Mesodermal cell (in vitro differentiated cells): ENCODE results near the gene WDR81.

Experiments used
- H3K27ac ChIP-seq: 2 replicates; pipeline ENCODE4 v1.7.0; 2013; ENCODE audit warnings: mild to moderate bottlenecking, low read depth, low read length, moderate library complexity; ENCODE audit not compliant: severe bottlenecking
- H3K36me3 ChIP-seq: 2 replicates; pipeline ENCODE4 v1.7.1; 2013; ENCODE audit warnings: mild to moderate bottlenecking, low read length, moderate library complexity; ENCODE audit not compliant: control insufficient read depth, insufficient read depth
- H3K4me1 ChIP-seq: one replicate; pipeline ENCODE4 v1.7.1; 2013; ENCODE audit warnings: mild to moderate bottlenecking, low read length; ENCODE audit not compliant: insufficient read depth, control insufficient read depth, poor library complexity, severe bottlenecking
- H3K4me3 ChIP-seq: 2 replicates; pipeline ENCODE4 v1.7.0; 2013; ENCODE audit warnings: low read length, control low read depth, mild to moderate bottlenecking; ENCODE audit not compliant: insufficient read depth, poor library complexity, severe bottlenecking; ENCODE audit errors: extremely low read depth
- H3K9me3 ChIP-seq: 2 replicates; pipeline ENCODE4 v1.7.1; 2013; ENCODE audit warnings: mild to moderate bottlenecking, low read length, moderate library complexity; ENCODE audit not compliant: control insufficient read depth
- WGBS, 2 experiments: methylation state at CpG; one replicate each; pipeline ENCODE4 v1.1.5; 2013; ENCODE audit warnings: missing lambda C conversion rate in 2 of 2; ENCODE audit not compliant: insufficient coverage in 2 of 2; 5-methylcytosine and 5-hydroxymethylcytosine counted together

Gene WDR81

DNA sequence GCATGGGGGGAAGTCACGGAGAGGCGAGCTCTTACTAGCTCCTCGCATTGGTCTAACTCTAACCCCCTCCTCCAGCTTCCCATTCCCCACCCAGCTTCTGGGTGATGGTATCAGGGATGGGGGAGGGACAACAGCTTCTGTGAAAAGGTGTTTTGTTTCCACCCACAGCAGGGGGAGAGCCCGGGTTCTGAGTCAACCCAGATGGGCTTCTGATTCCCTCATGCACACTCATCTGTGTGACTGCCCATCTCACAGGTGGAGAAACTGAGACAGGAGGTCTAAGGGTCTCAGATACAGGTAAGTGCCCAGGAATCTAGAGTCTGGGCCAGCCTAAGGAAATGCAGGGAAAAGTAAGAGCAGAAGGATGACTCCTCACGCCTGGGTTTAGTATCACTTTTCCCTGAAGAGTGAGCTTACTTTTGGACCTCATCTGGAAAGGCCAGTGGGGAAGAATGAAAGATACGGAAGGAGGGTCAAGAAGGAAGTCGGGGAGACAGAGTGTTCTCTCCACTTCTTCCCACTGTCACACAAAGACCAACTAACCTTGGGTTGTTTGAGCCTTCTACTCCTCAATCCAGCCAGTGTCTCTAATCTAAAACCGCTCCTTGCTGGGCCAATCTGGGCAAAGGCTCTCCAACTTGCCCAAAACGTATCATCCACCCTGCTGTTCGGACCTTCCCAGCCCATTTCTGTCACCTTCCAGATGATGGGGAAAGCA is 11.2 kb upstream of the WDR81 start:
- Histone ChIP-seq H3K9me3 (no peaks in the 10 kb centered on the region), H3K4me1 (peaks cover 44% of the 10 kb centered on the region), H3K27ac (peak overlapping the region; percentile 97), H3K4me3 (peak overlapping the region; percentile 99), H3K36me3 (peaks cover 36% of the 10 kb centered on the region)
- 63 to 64% methylated on average over 5 to 6 of the region's 10 CpGs for WGBS, 2 experiments

DNA sequence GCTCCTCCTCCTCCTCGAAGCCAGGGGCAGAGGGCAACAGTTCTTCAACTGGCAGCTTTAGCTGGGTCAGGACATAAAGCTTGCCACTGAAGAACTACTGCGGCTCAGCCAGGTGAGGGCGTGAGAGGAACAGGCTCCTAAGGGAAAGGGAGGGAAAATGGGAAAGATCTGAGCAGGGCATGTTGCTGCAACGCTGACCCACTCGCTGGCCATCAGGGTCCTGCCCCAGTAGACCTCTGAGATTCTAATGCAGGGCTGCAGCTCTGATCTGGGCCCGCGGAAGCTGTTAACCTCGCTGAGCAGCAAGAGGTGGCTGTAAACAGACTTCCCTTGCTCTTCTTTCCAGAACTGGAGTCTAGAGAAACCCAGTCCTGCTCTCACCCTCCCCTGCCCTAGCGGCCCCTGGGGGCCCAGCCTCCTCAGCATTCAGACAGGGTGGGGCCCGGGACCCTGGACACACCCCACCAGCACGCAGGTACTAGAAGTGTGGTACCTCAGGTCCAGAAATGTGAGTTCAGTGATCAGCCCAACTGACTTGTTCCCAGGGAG is 10.6 kb upstream of the WDR81 start:
- Histone ChIP-seq H3K36me3 (peaks cover 36% of the 10 kb centered on the region), H3K4me3 (peak overlapping the region; percentile 99), H3K9me3 (no peaks in the 10 kb centered on the region), H3K27ac (peak overlapping the region; percentile 97), H3K4me1 (peaks cover 44% of the 10 kb centered on the region)
- 7 to 12% methylated on average over 8 to 10 of the region's 11 CpGs for WGBS, 2 experiments

DNA sequence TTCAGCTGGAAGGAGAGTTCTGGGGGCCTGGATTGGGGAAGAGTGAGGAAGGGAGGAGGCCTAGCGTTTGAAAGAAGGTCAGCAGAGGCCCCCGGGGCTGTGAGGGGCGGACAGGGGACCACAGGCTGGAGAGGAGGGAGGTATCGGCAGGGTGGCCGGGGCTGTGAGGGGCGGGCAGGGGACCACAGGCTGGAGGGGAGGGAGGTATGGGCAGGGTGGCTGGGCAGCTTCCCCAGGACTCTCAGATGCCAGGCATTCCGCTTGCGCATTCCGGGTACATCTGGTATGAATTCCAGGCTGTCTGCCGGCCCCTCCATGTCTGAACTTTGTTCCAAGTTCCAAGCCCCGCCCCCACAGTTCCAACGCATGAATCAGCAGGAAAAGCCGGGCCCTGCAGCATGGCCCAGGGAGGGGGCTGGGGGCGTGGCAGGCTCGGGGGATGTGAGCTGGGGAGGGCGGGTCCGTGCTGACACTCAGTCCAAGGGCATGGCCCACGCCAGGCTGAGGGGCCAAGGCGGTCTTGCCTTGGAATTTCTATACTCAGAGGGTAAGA is 10.0 kb upstream of the WDR81 start:
- Histone ChIP-seq H3K4me1 (peaks cover 42% of the 10 kb centered on the region), H3K27ac (peak overlapping the region; percentile 97), H3K36me3 (peaks cover 36% of the 10 kb centered on the region), H3K4me3 (peak overlapping the region; percentile 99), H3K9me3 (no peaks in the 10 kb centered on the region)
- WGBS, 2 experiments, result 2 to 3% methylated on average over 11 to 17 of the region's 19 CpGs

DNA sequence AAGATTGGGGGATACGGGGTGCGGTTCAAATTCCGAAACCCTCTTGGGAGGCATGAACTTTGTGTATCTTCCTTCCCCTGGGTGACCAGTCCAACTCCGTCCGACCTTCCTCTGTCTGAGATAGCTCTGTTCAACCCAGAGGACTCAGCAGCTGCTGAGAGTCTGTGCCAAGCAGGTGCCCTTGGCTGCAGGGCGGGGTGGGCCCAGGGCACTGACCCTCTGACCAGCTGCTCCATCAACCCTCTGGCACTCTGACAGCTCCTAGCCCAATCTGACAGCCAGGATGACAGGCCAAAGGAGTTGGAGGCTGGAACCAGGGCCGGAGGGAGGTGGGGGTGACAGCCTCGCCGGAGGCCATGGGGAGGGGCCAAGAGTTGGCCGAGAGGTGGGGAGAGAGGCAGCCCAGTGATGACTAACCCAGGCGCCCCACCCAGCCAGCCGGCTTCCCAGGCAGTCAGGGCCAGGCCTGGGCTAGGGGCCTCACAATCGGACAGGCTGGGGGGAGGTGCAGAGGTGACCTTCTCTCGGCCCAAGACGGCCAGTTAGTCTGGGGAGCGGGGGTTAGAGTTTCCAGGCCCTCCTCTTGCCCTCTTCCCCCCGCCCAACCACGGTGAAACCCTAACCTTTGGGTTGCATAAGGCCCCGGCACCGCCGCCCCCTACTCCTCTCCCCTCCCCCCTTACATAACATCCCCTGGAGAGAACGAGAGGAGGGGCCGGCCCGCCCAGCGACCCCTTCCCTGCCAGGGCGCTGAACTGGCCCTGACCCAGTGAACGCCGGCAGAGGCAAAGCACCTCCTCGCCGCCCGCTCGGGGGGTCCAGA is 9.3 kb upstream of the WDR81 start:
- H3K27ac ChIP-seq, result peak overlapping the region; percentile 97
- no peaks in the 10 kb centered on the region for H3K9me3 ChIP-seq
- H3K36me3 ChIP-seq, result peaks cover 36% of the 10 kb centered on the region
- WGBS, 2 experiments, result 1 to 3% methylated on average over 8 to 22 of the region's 32 CpGs
- peak overlapping the region; percentile 99 for H3K4me3 ChIP-seq
- H3K4me1 ChIP-seq, result peaks cover 42% of the 10 kb centered on the region

DNA sequence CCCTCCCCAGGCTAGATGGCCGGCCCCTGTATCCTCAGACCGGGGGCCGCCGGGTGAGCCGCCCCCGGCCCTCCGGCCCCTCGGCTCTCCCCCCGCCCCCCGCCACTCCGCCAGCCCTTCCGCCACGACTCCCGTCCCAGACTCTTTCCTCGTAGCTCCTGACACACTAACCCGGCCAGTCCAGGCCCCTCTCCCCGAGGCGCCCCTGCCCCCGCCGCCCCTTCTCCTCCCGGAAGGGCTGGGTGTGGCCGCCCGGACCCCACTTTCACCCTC is 8.8 kb upstream of the WDR81 start:
- Histone ChIP-seq H3K9me3 (no peaks in the 10 kb centered on the region), H3K36me3 (peaks cover 36% of the 10 kb centered on the region), H3K4me3 (peak overlapping the region; percentile 99), H3K4me1 (peaks cover 36% of the 10 kb centered on the region), H3K27ac (peak overlapping the region; percentile 97)
- WGBS, 2 experiments, result 0 to 3% methylated on average over 4 to 5 of the region's 23 CpGs

DNA sequence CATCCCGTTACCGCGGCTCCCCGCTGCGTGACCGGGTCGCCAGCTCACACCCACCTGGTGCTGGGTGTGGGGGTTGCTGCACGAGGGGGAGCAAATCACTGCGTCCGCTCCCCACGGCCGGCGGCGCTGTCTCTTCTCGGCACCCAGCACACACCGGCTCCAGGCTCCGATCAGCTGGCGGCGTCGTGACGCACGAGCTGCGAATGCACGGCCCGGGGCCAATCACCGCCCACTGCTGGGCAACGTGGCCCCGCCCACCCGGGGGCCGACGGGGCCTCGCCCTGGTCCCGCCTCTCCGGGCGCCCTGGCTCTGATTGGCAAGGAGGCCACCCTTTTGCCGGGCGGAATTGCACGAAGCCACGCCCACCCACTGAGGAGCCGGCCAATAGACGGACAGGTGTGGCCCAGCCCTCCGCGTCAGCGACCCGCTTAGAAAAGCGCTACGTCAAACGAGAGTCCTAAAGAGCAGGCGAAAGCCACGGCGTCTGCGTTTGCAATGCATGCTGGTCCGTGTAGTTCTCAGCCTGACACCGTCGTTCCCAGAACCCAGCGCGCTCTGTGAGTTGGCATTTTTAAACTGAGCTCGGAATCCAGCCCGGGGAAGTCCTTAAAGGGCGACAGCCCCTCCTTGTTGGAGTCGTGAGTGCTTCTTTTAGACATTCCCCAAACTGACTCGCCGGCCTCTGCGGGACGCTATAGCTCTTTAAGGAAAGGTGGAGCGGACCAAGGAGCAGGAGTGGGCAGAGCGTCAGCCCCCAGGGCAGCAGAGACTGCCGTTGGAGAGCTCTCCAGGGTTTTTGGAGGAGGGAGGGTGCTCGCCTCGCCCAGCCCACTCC is 8.2 kb upstream of the WDR81 start:
- Histone ChIP-seq H3K9me3 (no peaks in the 10 kb centered on the region), H3K36me3 (peaks cover 30% of the 10 kb centered on the region), H3K27ac (peak overlapping the region; percentile 100), H3K4me1 (peaks cover 32% of the 10 kb centered on the region), H3K4me3 (peak overlapping the region; percentile 99)
- 0 to 1% methylated on average over 57 to 59 of the region's 70 CpGs for WGBS, 2 experiments

DNA sequence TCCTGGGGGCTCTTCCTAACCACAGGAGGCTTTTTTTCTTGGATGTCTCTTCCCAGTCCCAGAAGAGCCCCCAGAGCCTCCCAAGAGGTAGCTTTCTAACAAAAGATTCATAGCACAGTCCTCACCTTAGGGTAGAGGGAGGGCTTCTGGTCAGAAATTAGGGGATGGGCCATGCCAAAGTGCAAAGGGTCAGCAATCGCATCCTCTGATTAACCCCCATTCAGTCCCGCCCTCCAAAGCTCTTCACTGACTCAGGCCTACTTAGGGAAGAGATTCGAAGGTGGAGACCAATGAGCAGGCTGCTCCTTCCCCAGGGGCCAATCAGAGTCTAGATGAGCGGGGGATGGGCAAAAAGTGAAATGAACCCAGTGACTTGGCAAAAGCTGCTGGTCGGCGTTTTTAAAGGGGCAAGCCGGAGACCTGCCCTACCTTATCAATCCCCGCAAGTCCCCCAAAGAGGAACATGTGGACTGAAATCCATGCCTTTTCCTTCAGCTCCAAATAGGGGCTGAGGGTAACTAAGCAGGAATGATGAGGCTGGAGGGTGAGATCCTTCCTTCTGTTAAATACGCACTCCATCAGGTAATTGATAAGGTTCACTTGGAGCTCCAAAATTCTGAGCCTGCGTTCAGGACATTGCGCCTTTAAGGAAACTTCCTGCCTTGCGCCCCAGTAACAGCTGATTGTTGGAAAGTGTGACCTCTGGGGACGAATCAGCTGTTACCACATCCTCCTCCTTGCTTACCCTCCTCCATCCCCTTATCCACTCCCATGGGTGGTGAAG is 7.4 kb upstream of the WDR81 start:
- WGBS, 2 experiments, result 0% methylated on average over 5 to 7 of the region's 13 CpGs
- Histone ChIP-seq H3K4me3 (peak overlapping the region; percentile 99), H3K9me3 (no peaks in the 10 kb centered on the region), H3K36me3 (peaks cover 24% of the 10 kb centered on the region), H3K4me1 (peaks cover 27% of the 10 kb centered on the region), H3K27ac (peak overlapping the region; percentile 100)

DNA sequence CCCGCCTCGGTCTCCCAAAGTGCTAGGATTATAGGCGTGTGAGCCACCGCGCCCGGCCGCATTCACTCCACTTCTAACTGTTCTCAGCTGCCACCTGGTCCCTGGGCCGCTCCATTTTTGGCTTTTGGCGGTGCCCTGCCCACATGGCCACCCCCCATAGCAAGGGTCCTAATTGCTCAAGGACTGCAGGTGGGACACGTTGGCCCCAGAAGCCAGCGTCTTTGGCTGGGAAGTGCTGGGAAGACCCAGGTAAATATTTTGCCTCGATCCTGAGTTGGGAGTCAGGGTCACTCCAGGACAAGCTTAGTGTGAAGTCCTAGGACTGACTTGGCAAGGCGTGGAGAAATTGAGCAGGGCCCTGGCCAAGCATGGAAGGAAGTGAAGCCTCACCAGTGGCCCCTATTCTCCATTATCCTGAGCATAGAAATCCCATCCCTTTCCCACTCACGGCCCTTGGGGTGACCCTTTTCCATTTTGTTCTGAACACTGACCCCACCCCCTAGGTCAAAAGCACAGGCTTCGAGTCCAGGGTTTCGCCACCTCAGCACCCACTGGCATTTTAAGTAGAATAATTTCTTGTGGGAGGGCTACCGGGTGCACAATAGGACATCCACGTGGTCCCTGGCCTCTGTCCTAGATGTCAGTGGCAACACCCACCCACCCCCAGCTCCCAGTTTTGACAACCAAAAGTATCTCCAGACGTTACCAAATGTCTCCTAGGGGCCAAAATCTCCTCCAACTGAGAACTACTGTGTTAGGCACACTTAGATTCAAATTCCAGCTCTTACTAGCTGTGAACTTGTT is 5.9 kb upstream of the WDR81 start:
- H3K36me3 ChIP-seq, result peaks cover 9% of the 10 kb centered on the region
- H3K4me1 ChIP-seq, result peaks cover 18% of the 10 kb centered on the region
- WGBS, 2 experiments, result 94 to 96% methylated on average over 8 to 15 of the region's 19 CpGs
- H3K9me3 ChIP-seq, result no peaks in the 10 kb centered on the region
- no peak overlapping the region for H3K4me3 ChIP-seq
- H3K27ac ChIP-seq, result peak overlapping the region; percentile 100

DNA sequence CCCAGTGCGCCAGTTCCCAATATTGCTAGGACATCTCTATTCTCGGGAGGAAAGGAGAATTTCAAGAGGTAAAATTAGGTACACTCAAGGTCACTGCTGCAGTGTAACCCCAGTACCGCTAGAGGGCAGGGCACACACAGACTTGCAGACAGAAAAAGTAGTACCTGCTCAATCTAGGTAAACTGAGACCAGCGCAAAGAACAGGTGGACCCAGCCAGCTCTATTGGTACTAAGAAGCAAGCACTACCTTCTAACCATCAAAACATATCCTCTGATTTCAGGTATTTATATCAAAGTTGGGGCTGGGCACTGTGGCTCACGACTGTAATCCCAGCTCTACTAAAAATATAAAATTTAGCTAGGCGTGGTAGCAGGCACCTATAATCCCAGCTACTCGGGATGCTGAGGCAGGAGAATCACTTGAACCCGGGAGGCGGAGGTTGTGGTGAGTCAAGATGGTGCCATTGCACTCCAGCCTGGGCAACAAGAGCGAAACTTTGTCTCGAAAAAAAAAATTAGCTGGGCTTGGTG is 3.6 kb upstream of the WDR81 start:
- no peaks in the 10 kb centered on the region for H3K36me3 ChIP-seq
- 49 to 57% methylated on average over 10 to 11 of the region's 11 CpGs for WGBS, 2 experiments
- H3K9me3 ChIP-seq, result no peaks in the 10 kb centered on the region
- H3K4me3 ChIP-seq, result no peak overlapping the region
- peaks cover 16% of the 10 kb centered on the region for H3K4me1 ChIP-seq
- no peak overlapping the region for H3K27ac ChIP-seq
